Measurements from ENCODE around the gene PHPT1.
A peak's percentile ranks its signal among the peaks of the same experiment; 100 is the strongest.

The PHPT1 gene

DNA sequence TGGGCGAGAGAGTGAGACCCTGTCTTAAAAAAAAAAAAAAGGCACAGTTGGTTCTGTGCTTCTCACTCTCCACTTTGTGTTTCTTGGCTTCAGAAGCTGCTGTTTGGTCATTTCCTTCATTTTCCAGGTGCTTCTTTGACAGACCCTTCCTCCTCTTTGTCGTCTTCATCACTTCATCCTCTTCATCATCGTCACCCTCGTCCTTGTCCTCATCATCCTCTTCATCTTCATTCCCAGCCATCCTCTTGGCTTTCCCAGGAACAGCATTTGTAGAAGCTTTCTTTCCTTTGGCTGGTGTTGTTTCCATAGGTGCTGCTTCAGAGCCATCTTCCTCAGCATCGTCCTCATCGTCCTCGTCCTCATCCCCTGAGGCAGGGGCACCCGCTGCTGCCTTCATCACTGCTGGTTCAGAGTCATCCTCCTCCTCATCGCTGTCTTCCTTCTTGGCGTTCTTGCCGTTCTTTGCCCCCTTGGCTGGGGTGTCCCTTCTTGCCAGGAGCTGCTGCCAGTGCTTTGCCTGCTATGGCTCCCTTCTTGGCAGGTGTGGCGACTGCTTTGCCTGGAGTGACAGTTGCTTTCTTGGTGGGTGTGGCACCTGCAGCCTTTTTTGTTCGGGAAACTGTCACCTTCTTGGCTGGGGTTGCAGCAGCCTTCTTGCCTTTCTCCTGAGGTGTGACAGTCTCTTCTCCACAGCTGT, 34.3 kb upstream of the PHPT1 start:
- TF ChIP-seq, protein P1, sequence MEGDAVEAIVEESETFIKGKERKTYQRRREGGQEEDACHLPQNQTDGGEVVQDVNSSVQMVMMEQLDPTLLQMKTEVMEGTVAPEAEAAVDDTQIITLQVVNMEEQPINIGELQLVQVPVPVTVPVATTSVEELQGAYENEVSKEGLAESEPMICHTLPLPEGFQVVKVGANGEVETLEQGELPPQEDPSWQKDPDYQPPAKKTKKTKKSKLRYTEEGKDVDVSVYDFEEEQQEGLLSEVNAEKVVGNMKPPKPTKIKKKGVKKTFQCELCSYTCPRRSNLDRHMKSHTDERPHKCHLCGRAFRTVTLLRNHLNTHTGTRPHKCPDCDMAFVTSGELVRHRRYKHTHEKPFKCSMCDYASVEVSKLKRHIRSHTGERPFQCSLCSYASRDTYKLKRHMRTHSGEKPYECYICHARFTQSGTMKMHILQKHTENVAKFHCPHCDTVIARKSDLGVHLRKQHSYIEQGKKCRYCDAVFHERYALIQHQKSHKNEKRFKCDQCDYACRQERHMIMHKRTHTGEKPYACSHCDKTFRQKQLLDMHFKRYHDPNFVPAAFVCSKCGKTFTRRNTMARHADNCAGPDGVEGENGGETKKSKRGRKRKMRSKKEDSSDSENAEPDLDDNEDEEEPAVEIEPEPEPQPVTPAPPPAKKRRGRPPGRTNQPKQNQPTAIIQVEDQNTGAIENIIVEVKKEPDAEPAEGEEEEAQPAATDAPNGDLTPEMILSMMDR (IDR thresholded peaks at IDR 0.05; ENCODE audit: poor library complexity, severe bottlenecking), result no peak

DNA sequence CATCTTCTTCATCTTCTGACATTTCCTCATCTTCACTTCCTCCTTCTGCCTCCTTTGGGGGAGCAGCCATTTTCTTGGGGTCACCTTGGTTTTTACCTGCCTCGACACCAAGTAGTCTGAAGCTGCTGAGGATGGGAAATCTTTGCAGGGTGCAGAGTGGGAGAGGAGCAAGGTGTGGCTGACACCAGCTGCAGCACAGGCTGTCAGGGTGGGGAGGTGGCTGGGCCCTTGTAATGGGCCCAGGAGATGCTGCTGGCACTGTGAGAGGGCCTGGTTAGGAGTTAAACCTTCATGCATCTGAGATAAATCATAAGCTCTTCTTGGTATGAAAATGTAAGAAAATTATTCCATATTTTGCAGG, 33.8 kb upstream of the PHPT1 start:
- H3K4me3 ChIP-seq (ENCODE audit: severe bottlenecking), result no peak overlapping the region
- no peaks in the 10 kb centered on the region for H3K9me3 ChIP-seq (ENCODE audit: severe bottlenecking)
- TF ChIP-seq, protein P1 (IDR thresholded peaks at IDR 0.05; ENCODE audit: poor library complexity, severe bottlenecking), result no peak
- no peak overlapping the region for H3K27ac ChIP-seq (ENCODE audit: poor library complexity, severe bottlenecking)
- DNase-seq (ENCODE audit: low spot score), result no peak
- H3K4me1 ChIP-seq (ENCODE audit: insufficient read depth, poor library complexity, severe bottlenecking), result no peaks in the 10 kb centered on the region
- ATAC-seq (ENCODE audit: low read depth), result no peak
- H3K27me3 ChIP-seq (ENCODE audit: insufficient read depth, poor library complexity, severe bottlenecking), result no peaks in the 10 kb centered on the region
- peaks cover 48% of the 10 kb centered on the region for H3K36me3 ChIP-seq (ENCODE audit: low read depth)

More for the DNA sequence above, 34.3 kb upstream of the PHPT1 start:
- ATAC-seq (ENCODE audit: low read depth), result no peak
- Histone ChIP-seq H3K9me3 (ENCODE audit: severe bottlenecking) (no peaks in the 10 kb centered on the region), H3K27me3 (ENCODE audit: insufficient read depth, poor library complexity, severe bottlenecking) (no peaks in the 10 kb centered on the region), H3K4me1 (ENCODE audit: insufficient read depth, poor library complexity, severe bottlenecking) (peaks cover 4% of the 10 kb centered on the region), H3K36me3 (ENCODE audit: low read depth) (peaks cover 52% of the 10 kb centered on the region), H3K27ac (ENCODE audit: poor library complexity, severe bottlenecking) (no peak overlapping the region), H3K4me3 (ENCODE audit: severe bottlenecking) (no peak overlapping the region)
- no peak for DNase-seq (ENCODE audit: low spot score)

GRCh38 chr9:136820971-136821825, 28.0 kb upstream of the PHPT1 start:
- Histone ChIP-seq H3K4me1 (ENCODE audit: insufficient read depth, poor library complexity, severe bottlenecking) (no peaks in the 10 kb centered on the region), H3K27me3 (ENCODE audit: insufficient read depth, poor library complexity, severe bottlenecking) (no peaks in the 10 kb centered on the region), H3K9me3 (ENCODE audit: severe bottlenecking) (no peaks in the 10 kb centered on the region), H3K36me3 (ENCODE audit: low read depth) (peaks cover 25% of the 10 kb centered on the region), H3K27ac (ENCODE audit: poor library complexity, severe bottlenecking) (no peak overlapping the region), H3K4me3 (ENCODE audit: severe bottlenecking) (no peak overlapping the region)
- DNase-seq (ENCODE audit: low spot score) (no peak), ATAC-seq (ENCODE audit: low read depth) (no peak)
- TF ChIP-seq, protein P1 (IDR thresholded peaks at IDR 0.05; ENCODE audit: poor library complexity, severe bottlenecking), result no peak

- peaks cover 20% of the 10 kb centered on the region for H3K36me3 ChIP-seq (ENCODE audit: low read depth)
- H3K4me3 ChIP-seq (ENCODE audit: severe bottlenecking), result no peak overlapping the region
- no peaks in the 10 kb centered on the region for H3K27me3 ChIP-seq (ENCODE audit: insufficient read depth, poor library complexity, severe bottlenecking)
- peak; percentile 59 for DNase-seq (ENCODE audit: low spot score)
- no peaks in the 10 kb centered on the region for H3K4me1 ChIP-seq (ENCODE audit: insufficient read depth, poor library complexity, severe bottlenecking)
- ATAC-seq (ENCODE audit: low read depth), result no peak
- no peaks in the 10 kb centered on the region for H3K9me3 ChIP-seq (ENCODE audit: severe bottlenecking)
- no peak overlapping the region for H3K27ac ChIP-seq (ENCODE audit: poor library complexity, severe bottlenecking)
- TF ChIP-seq, protein P1 (IDR thresholded peaks at IDR 0.05; ENCODE audit: poor library complexity, severe bottlenecking), result no peak
These were observed 27.2 kb upstream of the PHPT1 start for GRCh38 chr9:136821826-136822544.
